Frontal cortex (tissue), 4 donors: Measurements from ENCODE around the gene CSTF1. TPM values are rescaled to one million over a fixed set of nuclear protein-coding genes. Genes with fewer than 3 reads are reported as not detected.

Source experiments
- DNase-seq, 2 donors: peaks; one replicate each; pipeline ENCODE4 v3.0.0; 2012; ENCODE audit warnings: low spot score in 2 of 2
- FAIRE-seq: peaks from 2 replicates; lab custom pipeline; 2012; peaks lifted over from hg19 to GRCh38; lab: Jason Lieb, UNC
- total RNA-seq: library from RNA; depleted of rRNA; stranded (reverse); fragments of >200 nt; gene quantifications from one replicate; pipeline ENCODE4 v1.2.3, GENCODE V29; 2014
- donor health status: control.
- donor health status: control.
- donor health status: control.

CSTF1 gene
- total RNA-seq, 1 donor from 2014 or later, result 27.7 TPM

- FAIRE-seq, result no peak
- no peak for DNase-seq
Observed at GRCh38 chr20:56423886-56424285, 31.4 kb downstream of the CSTF1 start.

DNA sequence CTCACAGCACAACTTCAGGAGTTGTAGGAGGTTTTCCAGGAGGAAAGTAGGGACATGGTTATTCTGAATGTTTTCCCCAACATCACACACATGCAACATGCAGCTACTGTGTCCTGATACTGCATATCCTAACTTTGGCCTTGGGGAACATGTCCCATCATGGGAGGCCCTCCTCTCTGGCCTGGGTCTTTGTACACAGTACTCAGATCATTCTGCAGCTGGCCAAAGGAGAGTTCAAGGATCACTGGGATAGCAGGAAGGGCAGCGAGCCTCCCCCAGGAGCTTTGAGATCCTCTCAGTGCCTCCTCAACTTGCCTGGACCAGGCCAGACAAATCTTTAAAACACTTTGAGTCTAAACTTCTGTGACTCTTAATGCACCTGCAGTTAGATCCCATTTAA lies 32.5 kb downstream of the CSTF1 start:
- DNase-seq (no peak), FAIRE-seq (no peak)

GRCh38 chr20:56426026-56426425 lies 33.6 kb downstream of the CSTF1 start:
- no peak for DNase-seq
- FAIRE-seq, result no peak

- no peak for DNase-seq
- FAIRE-seq, result no peak
Observed at GRCh38 chr20:56426926-56427325, 34.5 kb downstream of the CSTF1 start.

DNA sequence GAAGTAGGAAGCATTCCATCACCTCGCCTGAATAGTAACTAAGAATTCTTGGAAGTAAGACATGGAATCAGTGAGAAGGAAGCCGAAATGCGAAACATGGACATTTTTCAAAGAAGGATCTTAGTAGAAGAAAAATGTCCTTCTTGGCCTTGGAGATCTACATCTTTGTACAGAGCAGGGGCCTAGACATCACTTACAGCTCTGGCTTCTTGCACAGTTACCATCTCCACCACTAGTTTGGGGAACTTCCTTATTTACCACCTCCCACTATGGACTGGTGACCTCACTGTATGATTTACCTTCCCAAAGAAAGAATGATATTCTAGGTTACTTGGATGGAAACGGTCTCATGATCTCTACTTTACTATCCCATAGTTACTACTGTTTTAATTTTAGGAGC lies 35.4 kb downstream of the CSTF1 start:
- DNase-seq (no peak), FAIRE-seq (no peak)

DNA sequence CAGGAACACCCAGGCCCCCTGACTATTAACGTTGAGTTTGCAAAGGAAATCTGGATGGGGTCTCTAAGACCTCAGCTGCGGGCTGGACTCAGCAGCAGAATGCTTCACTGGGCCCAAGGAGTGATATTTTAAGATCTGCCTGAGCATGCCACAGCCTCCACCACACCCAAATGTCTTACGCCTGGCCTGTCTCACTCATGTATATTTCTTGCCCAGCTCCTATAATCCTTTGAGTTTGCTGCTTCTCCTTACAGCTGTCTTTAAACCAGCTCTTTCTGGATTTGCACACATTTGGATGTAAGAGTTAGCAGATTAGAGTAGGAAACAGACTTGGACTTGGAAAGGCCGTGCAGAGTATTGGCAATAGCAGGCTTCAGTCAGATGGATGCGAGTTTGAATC lies 36.0 kb downstream of the CSTF1 start:
- no peak for FAIRE-seq
- DNase-seq, result no peak

DNA sequence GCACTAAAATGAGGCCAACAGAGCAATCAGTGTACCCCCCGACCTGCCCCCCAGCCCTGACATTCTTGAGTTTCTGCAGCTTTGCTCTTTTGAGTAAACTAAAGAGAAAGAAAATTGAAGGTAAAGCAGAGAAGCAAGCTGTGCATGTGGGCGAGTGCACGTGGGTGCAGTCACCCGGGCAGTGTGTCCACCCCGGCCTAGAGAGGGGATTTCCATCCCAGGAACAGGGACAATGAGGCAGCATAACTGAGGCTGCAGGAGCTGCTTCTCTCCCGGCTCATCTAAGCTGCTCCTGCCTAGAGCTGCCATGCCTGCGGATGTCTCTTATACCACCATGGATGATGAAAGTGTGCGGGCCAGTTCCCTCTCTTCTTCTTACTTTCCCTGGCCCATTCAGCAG lies 36.4 kb downstream of the CSTF1 start:
- DNase-seq (no peak), FAIRE-seq (no peak)

DNA sequence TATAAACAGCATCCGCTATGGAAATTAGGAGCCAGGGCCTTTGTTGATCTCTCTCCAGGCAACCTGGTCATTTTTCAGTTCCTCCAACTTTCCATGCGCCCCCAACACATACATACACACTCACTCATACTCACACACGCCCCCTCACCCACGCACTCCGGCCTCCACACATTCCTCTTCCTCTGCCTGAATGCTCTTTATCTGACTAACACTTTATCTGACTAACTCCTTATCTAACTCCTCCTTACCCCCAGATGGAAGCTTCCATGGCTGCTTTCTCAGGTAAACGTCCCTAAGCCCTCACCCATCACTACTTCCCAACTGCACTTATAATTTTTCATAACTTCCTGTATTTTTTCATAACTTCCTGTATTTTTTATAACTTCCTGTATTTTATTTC lies 37.1 kb downstream of the CSTF1 start:
- DNase-seq (no peak), FAIRE-seq (no peak)

GRCh38 chr20:56429941-56430340 lies 37.5 kb downstream of the CSTF1 start:
- FAIRE-seq (no peak), DNase-seq (no peak)

DNA sequence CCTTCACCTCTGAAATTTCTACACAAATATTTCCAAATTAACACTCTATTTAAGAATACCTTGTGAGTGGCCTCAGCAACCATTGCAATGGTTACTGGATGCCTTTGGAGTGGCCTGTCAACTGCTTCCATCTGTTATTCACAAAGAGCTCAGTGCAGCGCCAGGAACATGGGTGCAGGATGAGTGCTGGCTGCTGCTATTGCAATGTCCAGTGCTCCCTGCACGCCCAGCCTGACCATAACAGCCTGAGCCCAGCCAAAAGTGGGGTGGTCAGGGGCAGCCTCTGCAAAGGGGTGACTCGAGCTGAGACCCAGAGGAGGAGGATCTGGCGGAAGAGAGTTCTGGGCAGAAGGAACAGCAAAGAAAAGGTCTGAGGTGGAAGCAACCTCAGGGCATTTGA lies 38.0 kb downstream of the CSTF1 start:
- FAIRE-seq (no peak), DNase-seq (no peak)

DNA sequence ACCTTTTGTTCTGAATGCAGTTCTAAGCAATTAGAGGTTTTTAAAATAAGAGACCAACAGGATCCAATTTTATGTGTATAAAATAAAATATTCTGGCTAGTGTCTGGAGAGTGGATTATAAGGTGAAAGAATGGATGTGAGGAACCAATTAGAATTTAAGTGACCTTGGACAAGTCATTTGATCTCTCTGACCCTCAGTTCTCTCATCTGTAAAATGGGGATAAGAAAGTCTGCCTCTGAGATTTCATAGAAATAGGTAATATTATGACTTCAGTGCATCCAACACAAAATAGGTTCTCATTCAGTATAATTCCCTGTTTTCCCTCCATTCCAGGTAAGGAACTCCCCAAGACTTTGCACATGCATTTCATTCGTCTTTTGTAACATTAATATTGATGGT lies 38.5 kb downstream of the CSTF1 start:
- no peak for DNase-seq
- FAIRE-seq, result no peak

- peak in 1 of 2 donors; percentile 17 for DNase-seq
- no peak for FAIRE-seq
Observed at GRCh38 chr20:56431471-56431870, 39.0 kb downstream of the CSTF1 start.

DNA sequence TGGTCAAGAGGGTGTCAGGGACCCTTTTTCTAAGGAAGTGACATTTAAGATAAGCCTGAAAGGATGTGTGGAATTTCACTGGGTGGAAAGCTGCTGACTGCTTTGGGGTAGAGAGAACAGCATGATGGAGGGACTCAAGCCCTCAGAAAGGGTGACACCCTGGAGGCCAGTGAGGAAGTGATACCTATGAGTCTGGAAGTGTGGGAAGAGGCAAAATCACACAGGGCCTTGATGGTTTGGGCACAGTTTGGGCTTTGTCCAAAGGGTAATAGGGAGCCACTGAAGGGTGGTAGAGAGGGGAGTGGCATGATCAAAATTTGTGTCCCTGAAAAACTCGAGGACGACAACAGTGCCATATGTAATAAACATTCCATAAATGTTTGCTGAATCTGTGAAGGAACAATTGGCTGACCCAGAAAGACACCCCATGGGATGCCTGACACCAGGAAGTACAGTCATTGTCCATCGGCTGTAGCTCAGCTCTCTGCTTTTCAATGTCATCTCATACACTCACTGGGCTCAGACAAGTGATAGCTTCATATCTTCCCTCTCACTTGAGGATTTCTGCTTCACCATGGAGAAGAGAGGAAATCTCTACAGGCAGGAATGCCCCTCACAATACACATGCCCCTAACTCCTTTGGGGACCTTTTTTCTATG lies 40.9 kb downstream of the CSTF1 start:
- FAIRE-seq (no peak), DNase-seq (no peak)

GRCh38 chr20:56433880-56434255 lies 41.4 kb downstream of the CSTF1 start:
- FAIRE-seq (no peak), DNase-seq (no peak)

DNA sequence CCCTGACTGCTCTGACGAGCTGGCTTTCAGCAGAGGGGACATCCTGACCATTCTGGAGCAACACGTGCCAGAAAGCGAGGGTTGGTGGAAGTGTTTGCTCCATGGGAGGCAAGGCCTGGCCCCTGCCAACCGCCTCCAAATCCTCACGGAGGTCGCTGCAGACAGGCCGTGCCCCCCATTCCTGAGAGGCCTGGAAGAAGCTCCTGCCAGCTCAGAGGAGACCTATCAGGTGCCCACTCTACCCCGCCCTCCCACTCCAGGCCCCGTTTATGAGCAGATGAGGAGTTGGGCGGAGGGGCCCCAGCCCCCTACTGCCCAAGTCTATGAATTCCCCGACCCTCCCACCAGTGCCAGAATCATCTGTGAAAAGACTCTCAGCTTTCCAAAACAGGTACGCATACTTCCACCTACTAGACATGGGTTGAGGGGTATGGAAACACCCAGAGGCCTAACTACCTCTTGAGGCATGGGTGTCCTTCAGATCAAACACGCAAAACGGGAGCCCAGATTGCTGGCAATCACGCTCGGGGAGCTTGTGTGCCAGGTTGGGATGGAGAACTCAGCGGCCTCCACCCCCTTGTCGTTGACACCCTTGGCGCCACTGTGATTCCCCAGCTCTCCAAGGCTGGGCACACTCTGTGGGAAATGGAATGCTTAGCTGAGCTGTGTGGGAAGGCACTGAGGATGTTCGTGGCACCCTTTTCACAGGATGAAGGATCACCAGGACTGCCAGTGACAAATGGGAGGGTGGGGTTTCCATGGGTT lies 44.9 kb downstream of the CSTF1 start:
- FAIRE-seq (no peak), DNase-seq (no peak)

- DNase-seq, result no peak
Observed at GRCh38 chr20:56438284-56438683, 45.8 kb downstream of the CSTF1 start.

GRCh38 chr20:56439771-56440291 lies 47.4 kb downstream of the CSTF1 start:
- FAIRE-seq, result no peak
- DNase-seq, result no peak

More at GRCh38 chr20:56438284-56438683, 45.8 kb downstream of the CSTF1 start:
- FAIRE-seq, result no peak

GRCh38 chr20:56440346-56441007 lies 48.0 kb downstream of the CSTF1 start:
- FAIRE-seq, result no peak

GRCh38 chr20:56442389-56443365 lies 50.2 kb downstream of the CSTF1 start:
- no peak for FAIRE-seq

More at GRCh38 chr20:56440346-56441007, 48.0 kb downstream of the CSTF1 start:
- DNase-seq, result no peak

More at GRCh38 chr20:56442389-56443365, 50.2 kb downstream of the CSTF1 start:
- DNase-seq, result no peak
